ENCODE results near the gene TRPC4AP.

TRPC4AP gene

DNA sequence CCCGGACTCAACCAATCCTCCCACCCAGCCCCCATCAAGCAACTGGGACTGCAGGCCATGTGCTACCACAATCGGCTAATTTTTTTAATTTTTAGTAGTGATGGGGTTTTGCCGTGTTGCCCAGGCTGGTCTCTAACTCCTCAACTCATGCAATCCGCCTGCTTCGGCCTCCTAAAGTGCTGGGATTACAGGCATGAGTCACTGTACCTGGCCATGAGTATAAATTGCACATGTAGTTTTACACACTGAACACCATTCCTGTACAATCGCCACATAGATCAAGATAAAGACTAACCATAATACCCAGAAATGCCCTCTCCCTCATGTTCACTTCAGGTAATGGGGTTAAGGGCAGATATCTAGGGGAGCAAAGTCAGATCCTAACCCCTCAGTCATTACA, 26.4 kb downstream of the TRPC4AP start:
- TF ChIP-seq, protein P1, sequence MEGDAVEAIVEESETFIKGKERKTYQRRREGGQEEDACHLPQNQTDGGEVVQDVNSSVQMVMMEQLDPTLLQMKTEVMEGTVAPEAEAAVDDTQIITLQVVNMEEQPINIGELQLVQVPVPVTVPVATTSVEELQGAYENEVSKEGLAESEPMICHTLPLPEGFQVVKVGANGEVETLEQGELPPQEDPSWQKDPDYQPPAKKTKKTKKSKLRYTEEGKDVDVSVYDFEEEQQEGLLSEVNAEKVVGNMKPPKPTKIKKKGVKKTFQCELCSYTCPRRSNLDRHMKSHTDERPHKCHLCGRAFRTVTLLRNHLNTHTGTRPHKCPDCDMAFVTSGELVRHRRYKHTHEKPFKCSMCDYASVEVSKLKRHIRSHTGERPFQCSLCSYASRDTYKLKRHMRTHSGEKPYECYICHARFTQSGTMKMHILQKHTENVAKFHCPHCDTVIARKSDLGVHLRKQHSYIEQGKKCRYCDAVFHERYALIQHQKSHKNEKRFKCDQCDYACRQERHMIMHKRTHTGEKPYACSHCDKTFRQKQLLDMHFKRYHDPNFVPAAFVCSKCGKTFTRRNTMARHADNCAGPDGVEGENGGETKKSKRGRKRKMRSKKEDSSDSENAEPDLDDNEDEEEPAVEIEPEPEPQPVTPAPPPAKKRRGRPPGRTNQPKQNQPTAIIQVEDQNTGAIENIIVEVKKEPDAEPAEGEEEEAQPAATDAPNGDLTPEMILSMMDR (IDR thresholded peaks at IDR 0.05; ENCODE audit: low read depth, low read length, missing control alignments): no peak
- H3K4me3 ChIP-seq (ENCODE audit: low read depth, low read length): no peak overlapping the region
- no peak for DNase-seq (ENCODE audit: low read depth)

DNA sequence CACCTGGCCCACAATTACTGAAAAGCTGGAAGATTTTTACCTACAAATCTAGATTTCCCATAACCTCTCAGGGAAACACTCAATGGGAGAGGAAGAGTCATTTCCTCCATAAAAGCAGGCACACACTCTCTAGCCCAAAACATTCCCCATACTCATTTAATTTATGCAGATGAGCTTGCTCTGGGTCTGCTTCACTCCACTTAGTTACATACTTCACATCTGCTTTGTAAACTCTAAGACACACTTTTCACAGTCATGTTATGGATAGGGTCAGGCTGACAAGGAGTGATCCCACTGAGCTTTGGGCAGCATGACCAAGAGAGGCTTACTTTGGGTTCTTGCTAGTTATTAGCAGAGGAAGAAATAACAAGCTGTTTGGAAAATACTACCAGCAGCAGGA, 27.4 kb downstream of the TRPC4AP start:
- no peak for DNase-seq (ENCODE audit: low read depth)
- H3K4me3 ChIP-seq (ENCODE audit: low read depth, low read length): no peak overlapping the region
- TF ChIP-seq, protein P1 (IDR thresholded peaks at IDR 0.05; ENCODE audit: low read depth, low read length, missing control alignments): no peak

DNA sequence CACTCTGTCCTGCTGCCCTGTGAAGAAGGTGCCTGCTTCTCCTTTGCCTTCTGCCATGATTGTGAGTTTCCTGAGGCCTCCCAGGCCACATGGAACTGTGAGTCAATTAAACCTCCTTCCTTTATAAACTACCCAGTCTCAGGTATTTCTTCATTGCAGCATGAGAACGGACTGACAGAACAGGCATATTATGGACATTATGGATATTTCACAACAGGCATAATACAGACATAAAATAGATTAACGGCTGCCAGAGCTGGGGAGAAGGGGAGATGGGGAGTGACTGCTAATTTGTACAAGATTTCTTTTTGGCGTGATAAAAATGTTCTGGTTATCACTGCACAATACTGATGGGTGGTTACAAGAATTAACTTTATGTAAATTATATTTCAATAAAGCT, 29.4 kb downstream of the TRPC4AP start:
- TF ChIP-seq, protein P1 (IDR thresholded peaks at IDR 0.05; ENCODE audit: low read depth, low read length, missing control alignments): no peak
- no peak overlapping the region for H3K4me3 ChIP-seq (ENCODE audit: low read depth, low read length)
- no peak for DNase-seq (ENCODE audit: low read depth)

DNA sequence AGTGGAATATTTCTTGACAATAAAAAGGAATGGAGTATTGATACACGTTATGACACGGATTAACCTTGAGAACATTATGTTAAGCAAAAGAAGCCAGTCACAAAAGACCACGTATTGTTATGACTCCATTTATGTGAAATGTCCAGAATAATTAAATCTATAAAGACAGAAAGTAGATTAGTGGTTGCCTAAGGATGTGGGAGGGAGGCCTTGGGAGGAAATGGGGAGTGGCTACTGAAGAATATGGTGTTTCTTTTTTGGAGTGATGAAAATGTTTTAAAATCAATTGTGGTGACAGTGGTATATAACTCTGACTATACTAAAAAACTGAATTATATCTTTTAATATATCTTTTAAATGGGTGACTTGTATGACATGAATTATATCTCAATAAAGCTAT, 30.1 kb downstream of the TRPC4AP start:
- DNase-seq (ENCODE audit: low read depth): no peak
- TF ChIP-seq, protein P1 (IDR thresholded peaks at IDR 0.05; ENCODE audit: low read depth, low read length, missing control alignments): no peak
- no peak overlapping the region for H3K4me3 ChIP-seq (ENCODE audit: low read depth, low read length)

DNA sequence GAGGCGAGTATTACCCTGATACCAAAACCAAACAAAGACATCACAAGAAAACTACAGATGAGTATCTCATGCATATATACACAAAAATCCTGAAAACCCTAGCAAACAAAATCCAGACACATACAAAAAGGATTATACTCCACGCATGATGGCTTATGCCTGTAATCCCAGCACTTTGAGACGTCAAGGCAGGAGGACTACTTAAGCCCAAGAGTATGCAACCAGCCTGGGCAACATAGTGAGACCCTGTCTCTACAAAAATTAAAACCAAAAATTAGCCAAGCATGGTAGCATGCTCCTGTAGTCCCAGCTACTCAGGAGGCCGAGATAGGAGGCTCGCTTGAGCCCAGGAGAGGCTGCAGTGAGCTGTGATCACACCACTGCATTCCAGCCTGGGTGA, 32.4 kb downstream of the TRPC4AP start:
- no peak overlapping the region for H3K4me3 ChIP-seq (ENCODE audit: low read depth, low read length)
- TF ChIP-seq, protein P1 (IDR thresholded peaks at IDR 0.05; ENCODE audit: low read depth, low read length, missing control alignments): no peak
- no peak for DNase-seq (ENCODE audit: low read depth)

DNA sequence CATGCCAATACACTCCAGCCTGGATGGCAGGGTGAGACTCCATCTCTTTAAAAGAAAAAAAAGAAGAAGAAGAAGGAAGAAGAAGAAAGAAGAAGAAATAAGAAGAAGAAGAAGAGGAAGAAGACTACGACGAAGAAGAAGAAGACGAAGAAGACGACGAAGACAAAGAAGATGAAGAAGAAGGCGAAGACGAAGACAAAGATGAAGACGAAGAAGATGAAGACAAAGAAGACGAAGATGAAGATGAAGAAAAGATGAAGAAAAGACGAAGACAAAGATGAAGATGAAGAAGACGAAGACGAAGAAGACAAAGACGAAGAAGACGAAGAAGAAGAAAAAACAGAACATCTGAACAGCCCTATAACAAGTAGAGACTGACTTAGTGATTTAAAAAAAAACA, 33.0 kb downstream of the TRPC4AP start:
- no peak for DNase-seq (ENCODE audit: low read depth)
- TF ChIP-seq, protein P1 (IDR thresholded peaks at IDR 0.05; ENCODE audit: low read depth, low read length, missing control alignments): no peak
- no peak overlapping the region for H3K4me3 ChIP-seq (ENCODE audit: low read depth, low read length)

DNA sequence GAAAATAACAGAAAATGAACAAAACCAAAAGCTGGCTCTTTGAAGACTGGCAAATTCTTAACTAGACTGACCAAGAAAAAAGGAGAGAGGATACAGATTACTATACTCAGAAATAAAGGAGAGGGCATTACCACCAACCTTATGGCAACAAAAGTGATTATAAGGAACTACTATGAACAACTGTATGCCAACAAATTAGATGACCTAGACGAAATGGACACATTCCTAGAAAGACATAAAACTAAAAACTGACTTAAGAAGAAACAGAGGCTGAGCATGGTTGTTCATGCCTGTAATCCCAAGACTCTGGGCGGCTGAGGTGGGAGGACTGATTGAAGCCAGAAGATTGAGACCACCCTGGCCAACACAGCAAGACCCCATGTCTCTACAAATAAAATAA, 33.5 kb downstream of the TRPC4AP start:
- TF ChIP-seq, protein P1 (IDR thresholded peaks at IDR 0.05; ENCODE audit: low read depth, low read length, missing control alignments): no peak
- DNase-seq (ENCODE audit: low read depth): no peak
- H3K4me3 ChIP-seq (ENCODE audit: low read depth, low read length): no peak overlapping the region

Measured in GM12864 (cell line).